HG03095 (cell line): Measurements from ENCODE around the gene ANKRD1.
"Not testable (repeated sequence)": the region's sequence is repeated elsewhere in the genome, so short reads cannot be mapped to it uniquely, and the experiment has no call there.

Experiments used
- ATAC-seq: cut with Tn5 transposase; IDR thresholded peaks from one replicate; pipeline ENCODE4 v1.9.1; 2021; ENCODE audit warnings: moderate library complexity; ENCODE audit not compliant: unreplicated experiment

Gene ANKRD1

DNA sequence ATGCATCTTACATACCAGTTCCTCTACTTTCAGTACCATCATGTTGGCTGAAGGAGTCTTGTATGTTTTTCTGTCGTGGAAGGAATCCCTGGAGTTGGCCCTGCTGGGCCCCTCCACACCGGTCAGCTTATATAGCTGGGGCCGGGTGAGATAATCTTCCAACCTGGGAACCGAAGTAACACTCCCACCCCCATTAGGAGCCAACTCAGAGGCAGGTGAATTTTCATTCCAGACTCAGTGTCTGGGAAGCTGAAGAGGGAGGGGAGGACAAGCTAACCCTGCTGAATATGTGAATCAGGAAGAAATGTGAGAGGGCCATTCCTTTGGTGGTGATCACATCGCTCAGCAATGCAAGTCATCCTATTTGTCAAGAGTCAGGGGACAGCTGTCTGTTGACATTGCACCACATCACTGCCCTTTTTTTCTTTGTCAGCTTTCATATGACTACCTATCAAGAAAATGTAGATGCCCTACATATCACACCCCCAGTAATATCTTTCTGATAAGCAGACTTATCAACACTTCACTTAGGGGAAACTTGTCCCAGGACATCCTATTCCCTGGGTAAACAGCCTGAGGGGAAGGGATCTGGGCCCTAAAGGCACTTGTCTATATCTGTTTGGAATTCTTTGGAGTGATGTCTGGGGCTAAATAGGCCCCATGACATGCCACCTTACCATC, at the start of gene ANKRD1:
TSS of gene ANKRD1 (minus strand) at position 102 of the 681 bp plus-strand sequence. CDS start at position 42, 60 bp downstream.
- ATAC-seq: no peak

DNA sequence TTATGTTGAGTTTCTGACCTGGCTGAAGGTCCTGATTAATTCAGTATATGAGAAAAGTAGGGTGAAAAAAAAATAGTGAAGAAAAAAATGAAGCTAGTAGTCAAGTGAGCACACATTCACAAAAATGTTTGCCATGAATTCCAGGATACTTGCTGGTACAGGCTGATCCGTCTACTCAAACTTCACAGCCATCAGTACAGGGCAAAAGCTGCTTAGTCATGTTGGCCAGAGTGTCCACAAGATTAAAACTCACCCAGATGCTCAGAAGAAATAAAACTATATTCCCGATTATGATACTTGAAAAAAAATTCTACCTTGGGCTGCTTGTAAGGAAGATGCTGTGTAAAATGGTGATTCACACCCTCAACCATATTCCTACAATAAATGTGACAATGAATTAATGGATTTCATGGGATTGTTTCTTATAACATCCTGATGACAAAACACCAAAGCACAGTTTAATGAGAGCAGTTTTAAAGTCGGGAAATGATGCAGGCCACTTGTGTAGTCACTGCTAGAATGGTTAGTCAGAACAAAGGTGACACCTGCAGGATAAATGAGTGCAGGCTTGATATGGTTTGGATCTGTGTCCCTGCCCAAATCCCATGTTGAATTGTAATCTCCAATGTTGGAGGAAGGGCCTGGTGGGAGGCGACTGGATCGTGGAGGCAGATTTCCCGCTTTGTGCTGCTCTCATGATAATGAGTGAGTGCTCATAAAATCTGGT, 49.2 kb upstream of the ANKRD1 start:
- no peak for ATAC-seq

GRCh38 chr10:90969121-90969534, 48.2 kb upstream of the ANKRD1 start:
- ATAC-seq: no peak

GRCh38 chr10:90968328-90969081, 47.6 kb upstream of the ANKRD1 start:
- no peak for ATAC-seq

DNA sequence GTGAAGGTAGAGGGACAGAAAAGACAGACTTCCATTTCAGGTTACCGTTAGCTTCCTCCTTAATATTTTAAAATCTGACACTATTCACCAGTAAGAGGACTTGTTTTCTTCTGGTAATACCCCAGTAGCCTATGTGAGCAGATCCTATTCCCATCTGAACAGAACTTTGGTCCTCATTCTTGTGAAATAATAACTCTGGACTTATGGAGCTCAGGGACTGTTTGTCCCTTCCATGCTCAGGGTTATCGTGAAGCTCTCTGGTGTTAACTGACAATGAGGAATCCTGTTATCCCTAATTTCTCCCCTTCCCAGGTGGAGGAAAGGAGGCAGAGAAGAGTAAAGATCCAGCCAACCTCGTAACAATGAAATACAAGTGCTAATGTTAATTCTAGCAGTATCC, 47.0 kb upstream of the ANKRD1 start:
- no peak for ATAC-seq

GRCh38 chr10:90966146-90966545, 45.3 kb upstream of the ANKRD1 start:
- ATAC-seq: no peak

DNA sequence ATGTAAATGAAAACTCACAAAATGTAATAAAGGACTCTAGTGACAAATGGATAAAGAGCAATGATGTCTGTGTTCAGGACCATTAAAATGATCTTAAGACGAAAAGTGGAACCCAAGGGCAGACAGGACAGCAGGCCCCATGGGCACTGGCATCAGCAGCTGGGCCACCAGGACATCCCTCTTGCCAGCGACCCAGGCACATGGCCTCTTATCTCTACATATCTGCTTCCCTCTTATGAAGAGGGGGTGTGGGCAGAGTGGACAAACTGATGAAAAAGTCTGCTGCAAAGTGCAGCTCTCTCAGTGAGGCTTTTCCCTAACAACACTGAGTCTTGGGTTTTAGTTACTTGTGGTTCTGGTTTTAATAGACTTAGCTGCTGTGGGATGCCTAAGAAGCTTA, 44.8 kb upstream of the ANKRD1 start:
- ATAC-seq: no peak

DNA sequence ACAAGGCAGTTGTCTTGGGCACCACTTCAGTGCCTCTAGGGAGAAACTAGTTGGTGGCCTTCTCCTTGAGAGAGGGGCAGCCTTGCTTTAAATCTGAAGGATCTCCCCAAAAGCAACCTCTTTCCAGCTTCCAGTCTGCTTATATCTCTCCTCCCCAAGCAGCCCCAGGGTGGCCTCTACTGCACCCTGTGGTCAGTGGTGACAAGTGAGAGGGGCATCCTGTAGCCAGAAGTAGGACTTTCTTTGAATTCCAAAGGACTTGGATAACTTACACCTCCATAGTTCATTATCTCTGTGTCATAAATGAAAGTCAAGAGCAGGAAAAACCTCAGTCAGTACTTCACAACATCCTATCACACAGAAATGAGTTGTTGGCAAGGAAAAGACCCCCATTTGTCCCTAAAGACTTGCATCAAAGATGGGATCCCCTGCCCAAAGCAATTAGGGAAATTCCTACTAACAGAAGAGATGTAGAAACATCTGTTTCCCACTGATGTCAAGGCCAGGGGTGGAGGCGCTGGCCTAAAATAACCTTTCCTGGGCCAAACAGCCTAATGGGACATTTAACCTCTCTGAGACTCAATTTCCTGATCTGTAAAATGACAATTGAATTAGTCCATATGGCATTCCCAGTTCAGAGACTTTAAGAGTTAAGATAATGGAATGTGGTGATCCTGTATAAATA, 44.0 kb upstream of the ANKRD1 start:
- ATAC-seq: no peak

DNA sequence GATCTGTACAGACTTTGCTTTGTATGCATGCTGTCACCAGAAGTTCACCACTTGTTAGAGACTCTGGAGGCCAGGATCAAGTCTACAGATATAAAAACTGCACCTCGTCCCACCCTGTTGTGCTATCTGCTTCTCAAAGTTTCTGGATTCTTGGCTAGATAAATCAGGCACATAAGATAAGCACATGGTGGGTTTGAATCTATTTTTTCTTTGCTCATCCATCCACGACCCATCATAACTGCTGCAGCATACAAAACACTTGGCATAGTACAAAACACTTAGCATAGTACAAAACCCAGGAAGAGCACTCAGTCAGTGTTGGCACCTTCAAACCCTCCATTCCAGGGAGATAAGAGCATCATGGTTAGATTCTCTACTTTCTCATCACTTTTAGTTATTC, 42.4 kb upstream of the ANKRD1 start:
- no peak for ATAC-seq

- ATAC-seq: peak; percentile 74
These were observed 39.5 kb upstream of the ANKRD1 start for GRCh38 chr10:90960355-90960814.

DNA sequence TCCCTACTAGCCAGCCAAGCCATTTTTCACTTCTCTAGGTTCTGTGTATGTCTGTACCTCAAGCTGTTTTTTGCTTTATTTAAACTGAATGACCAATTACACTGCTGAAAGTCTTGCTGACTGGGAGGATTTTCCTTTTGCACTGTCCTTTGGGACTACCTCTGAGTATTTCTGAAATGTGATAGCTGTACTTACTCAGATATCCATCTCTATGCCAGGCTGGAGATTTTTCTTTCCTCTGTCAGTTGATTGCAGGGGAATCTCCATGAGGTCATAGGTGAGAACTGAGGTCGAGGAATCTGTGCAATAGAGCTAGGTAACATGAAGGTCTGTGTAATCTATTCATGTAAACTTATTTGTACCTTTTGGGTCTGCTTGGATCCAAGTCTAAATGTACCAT, 38.9 kb upstream of the ANKRD1 start:
- ATAC-seq: no peak

- ATAC-seq: no peak
These were observed 37.9 kb upstream of the ANKRD1 start for GRCh38 chr10:90958781-90959180.

DNA sequence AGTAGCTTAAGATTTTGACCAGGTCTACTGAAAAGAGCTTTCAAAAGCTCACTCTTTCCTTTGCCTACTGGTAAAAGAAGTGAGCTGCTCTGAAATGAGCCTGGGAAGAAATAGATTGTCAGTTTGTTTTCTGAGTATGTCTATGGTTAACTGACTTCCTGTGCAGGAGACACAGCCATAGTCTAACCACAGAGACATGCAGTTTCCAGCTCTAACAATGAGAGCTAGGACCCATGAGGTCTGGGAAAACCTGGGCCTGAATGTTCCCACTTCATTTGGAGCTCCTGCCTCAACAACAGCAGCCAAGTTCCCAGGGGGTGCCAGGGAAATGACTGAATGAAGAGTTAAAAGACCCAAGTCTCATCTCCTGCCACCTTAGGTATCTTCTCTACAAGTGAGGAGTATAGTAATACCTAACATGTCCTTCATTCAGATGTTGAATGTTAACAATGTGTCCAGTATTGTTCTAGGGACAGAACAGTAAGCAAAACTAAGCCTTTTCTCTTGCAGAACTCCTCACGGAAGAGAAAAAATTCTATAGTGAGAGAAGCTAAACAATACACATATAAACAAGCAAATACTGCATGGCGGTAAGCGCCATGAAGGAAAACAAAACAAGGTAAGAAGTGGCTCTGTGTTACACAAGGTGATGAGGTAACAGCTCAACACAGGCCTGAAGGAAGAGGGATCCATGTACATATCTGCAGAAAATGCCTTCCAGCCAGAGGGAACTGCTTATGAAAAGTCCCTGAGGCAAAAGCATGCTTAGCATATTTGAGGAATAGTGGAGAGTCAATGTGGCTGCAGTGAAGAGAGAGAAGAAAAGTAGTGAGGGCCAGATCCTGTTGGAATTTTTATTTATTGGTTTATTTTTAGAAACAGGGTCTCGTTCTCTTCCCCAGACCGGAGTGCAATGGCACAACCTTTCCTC, 26.4 kb upstream of the ANKRD1 start:
- peak; percentile 87 for ATAC-seq

DNA sequence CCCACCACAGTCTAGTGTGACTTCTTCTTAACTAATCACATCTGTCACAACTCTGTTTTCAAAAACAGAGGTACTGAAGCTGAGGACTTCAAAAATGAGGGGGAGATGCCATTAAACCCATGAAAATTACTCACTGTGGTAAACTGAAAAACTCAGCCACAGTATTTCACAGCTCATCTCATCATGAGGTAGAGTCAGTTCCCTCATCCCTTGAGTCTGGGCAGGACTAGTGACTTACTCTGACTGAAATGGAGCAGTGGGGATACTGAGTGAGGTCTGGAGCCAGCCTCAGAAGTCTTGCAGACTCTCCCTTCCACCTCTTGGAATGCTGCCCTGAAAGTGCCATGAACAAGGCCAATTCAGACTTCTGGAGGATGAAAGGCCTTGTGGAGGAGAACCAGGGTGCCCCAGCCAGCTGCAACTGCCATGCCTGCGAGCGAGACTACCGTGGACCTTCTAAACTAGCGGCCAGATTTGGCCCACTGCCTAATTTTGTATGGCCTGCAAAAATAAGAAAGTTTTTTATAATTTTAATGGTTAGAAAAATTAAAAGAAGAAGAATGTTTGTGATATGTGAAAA, 24.7 kb upstream of the ANKRD1 start:
- no peak for ATAC-seq

- no peak for ATAC-seq
These were observed 23.9 kb upstream of the ANKRD1 start for GRCh38 chr10:90944749-90945148.

GRCh38 chr10:90942980-90943379, 22.1 kb upstream of the ANKRD1 start:
- not testable (repeated sequence) for ATAC-seq

GRCh38 chr10:90939648-90940047, 18.8 kb upstream of the ANKRD1 start:
- no peak for ATAC-seq

GRCh38 chr10:90939116-90939515, 18.2 kb upstream of the ANKRD1 start:
- no peak for ATAC-seq

DNA sequence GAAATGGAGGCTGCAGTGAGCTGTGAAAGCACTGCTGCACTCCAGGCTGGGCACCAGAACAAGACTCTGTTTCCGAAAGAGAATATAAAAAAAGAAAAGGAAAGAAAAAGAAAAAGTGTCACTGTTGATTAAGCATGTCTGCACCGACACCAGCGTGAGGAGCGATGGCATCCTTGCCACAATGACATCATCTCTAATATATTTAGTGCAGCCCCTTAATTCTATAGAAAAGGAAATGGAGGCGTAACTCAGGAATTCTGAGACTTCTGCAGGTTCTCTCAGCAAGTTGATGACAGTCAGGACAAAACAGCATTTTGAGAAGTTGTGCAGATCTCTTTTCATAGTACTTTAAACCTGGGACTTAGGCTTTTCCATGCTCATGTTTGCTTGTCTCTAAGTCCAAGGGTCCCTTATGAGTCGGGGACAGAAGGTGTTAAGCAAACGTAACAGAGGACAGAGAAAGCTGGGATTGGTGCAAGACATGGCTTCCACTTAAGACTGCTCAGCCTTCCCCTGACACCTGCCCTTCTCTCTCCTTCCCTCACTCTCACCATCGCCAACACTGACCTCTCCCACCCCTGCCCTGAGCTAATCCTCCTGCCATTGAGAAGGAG, 16.9 kb upstream of the ANKRD1 start:
- no peak for ATAC-seq
